Measurements from ENCODE around the gene SLC9A3.

SLC9A3 gene

DNA sequence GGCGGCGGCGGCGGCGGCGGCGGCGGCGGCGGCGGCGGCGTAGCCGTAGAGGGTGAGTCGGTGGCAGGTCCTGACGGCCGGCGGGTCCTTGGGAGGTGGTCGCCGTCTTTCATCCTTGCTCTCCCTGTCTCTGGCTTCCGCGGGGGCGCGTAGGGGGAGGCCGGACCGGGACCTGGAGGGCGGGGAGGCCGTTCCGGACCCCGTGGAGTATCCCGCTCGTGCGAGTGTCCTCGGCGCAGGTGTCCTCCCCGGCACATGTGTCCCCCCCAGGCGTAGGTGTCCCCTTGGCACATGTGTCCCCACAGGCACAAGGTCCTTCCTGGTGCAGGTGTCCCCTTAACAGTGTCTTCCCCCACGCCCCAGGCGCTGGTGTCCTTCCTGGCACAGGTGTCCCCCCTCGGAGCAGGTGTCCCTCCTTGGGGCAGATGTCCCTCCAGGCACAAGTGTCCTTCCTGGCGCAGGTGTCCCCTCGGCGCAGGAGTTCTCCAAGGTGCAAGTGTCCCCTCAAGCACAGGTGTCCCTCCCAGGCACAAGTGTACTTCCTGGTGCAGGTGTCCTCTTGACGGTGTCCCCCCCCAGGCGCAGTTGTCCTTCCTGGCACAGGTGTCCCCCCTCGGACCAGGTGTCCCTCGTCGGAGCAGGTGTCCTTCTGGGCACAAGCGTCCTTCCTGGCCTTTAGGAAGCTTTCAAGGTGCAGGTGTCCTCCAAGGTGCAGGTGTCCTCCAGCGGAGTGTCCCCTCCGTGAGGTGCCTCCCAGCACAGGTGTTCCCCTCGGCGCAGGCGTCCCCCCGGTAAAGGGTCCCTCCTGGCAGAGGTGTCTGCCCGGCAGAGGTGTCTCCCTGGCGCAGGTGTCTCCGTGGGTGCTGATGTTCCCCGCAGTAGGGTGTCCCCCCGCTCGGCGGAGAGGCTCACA is 80.8 kb downstream of the SLC9A3 start:
- TF ChIP-seq ZFX (IDR thresholded peaks at IDR 0.05): no peak
- TF ChIP-seq, protein P1, sequence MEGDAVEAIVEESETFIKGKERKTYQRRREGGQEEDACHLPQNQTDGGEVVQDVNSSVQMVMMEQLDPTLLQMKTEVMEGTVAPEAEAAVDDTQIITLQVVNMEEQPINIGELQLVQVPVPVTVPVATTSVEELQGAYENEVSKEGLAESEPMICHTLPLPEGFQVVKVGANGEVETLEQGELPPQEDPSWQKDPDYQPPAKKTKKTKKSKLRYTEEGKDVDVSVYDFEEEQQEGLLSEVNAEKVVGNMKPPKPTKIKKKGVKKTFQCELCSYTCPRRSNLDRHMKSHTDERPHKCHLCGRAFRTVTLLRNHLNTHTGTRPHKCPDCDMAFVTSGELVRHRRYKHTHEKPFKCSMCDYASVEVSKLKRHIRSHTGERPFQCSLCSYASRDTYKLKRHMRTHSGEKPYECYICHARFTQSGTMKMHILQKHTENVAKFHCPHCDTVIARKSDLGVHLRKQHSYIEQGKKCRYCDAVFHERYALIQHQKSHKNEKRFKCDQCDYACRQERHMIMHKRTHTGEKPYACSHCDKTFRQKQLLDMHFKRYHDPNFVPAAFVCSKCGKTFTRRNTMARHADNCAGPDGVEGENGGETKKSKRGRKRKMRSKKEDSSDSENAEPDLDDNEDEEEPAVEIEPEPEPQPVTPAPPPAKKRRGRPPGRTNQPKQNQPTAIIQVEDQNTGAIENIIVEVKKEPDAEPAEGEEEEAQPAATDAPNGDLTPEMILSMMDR (conservative IDR thresholded peaks at IDR 0.05): no peak
- H3K27ac ChIP-seq: peak overlapping the region; percentile 76

DNA sequence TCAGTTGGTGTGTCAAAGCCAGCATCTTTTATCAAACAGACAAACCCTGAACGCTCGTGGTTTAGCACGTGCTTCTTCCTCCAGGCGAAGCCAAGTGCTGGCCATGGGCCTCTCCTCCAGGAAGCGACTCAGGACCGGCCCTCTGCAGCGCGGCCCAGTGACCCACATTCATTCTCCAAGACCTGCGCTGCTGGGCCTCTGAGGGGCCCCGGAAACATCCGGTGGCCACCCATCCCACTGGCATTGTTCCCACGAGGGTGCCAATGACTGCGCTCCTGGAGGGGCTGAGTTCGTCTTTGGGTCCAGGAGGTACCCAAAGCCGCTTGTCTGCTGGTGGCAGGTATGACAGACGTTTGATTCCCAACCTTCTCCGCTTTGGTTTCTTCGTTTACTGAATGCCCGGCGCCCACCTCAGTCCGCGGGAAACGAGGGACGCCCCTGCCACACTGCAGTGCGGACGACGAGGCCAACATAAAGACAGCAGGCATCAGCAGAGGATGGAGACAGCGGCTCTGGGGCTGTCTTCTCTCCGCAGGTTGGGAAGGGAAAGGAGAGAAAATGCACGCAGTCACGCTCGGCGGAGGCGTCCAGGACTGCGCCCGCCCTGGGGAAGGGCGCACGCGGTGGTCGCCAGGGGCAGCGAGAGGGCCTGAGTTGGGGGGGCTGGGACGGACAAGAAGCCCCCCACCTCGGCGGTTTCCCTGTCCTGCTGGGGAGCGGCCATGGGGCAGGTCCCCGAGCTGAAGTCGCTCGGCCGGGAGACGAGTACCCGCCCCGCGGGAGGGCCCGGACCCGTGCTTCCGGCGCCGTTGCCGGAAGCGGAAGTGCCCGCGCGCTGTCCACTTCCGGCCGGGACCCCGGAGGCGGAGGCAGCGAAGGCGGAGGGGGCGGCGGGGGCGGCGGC is 81.7 kb downstream of the SLC9A3 start, which contains the start of gene EXOC3:
TSS of gene EXOC3 (plus strand) at position 842 of the 904 bp plus-strand sequence. CDS start 3,030 bp downstream, outside the sequence.
- TF ChIP-seq ZFX (IDR thresholded peaks at IDR 0.05): 0 out of 2 replicates have a peak, but pooled peaks have one; percentile 13
- TF ChIP-seq, protein P1 (conservative IDR thresholded peaks at IDR 0.05): no peak
- peak within 1 kb of the TSS; percentile 76 for H3K27ac ChIP-seq

DNA sequence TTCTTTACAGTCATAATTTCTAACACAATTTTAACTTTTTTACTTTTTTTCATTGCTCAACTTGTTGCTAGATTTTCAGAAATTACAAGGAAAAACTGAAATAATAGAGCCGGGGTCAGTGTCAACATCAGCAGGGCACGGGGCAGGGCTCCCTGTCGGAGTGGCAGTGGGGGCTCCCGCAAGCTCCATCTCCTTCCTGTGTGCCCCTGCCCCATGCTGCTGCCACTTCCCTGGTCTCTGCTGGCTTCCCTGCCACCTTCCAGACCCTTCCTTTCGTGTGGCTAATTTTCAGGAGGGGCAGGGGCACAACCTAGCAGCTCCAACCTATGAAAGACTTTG is 82.3 kb downstream of the SLC9A3 start:
- TF ChIP-seq, protein P1 (conservative IDR thresholded peaks at IDR 0.05): no peak
- TF ChIP-seq ZFX (IDR thresholded peaks at IDR 0.05): no peak

DNA sequence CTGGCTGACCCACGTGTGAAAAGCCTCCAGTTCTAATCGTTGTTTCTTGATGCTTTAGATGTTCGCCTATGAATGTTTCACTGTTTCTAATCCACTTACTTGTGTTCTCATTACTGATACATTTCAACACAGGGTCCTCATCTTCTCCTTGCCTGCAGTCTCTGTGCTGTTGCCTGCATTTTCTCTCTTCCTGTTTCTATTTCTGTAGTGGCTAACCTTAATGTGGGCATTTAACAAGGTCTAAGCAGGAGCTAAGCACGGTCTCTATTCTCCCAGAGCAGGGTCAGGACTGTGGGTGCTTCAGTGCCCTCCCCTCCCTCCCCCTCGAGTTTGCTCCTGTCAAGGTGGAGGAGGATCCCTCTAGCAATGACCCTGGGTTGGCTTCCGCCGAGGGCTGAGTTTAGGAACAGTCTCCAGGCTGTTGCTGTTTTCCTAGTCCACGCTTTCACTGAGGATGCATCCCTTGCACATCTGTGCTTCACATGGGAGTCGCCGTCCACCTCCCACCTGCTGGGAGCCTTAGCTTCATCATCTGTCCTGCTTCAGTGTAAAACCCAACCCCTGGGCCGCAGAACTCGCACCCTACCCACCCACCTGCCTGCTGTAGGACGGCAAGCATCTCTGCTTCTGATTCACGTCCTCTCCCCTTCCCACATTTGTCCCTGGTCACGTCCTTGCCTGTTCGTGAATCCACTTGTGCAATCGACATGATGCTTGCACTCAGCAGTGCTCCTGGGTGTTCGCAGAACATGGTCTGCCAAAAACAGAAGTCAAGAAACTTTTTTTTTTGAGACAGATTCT is 83.6 kb downstream of the SLC9A3 start:
- no peak overlapping the region for H3K27ac ChIP-seq
- TF ChIP-seq ZFX (IDR thresholded peaks at IDR 0.05): no peak
- TF ChIP-seq, protein P1 (conservative IDR thresholded peaks at IDR 0.05): no peak

More for the DNA sequence above, 82.3 kb downstream of the SLC9A3 start:
- peak overlapping the region; percentile 76 for H3K27ac ChIP-seq

DNA sequence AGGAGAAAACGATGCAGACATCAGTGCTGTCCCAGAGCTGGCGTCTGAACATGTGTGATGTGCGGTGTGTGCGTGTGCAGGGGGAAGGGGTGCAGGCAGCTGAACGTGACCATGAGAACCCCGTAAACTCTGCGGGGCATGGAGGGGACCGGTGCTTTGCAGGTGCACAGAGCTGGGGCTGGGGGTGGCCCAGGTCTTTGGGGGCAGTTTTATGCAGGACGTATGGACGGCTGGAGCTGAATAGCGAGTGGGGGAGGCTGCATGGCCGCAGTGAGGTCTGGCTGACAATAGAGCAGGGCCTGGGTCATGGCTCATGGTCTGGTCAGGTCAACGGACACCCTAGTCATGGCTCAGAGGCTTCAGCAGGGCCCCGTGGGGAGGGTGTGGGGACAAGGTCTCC is 84.6 kb downstream of the SLC9A3 start:
- TF ChIP-seq, protein P1 (conservative IDR thresholded peaks at IDR 0.05): no peak
- TF ChIP-seq ZFX (IDR thresholded peaks at IDR 0.05): no peak
- no peak overlapping the region for H3K27ac ChIP-seq

DNA sequence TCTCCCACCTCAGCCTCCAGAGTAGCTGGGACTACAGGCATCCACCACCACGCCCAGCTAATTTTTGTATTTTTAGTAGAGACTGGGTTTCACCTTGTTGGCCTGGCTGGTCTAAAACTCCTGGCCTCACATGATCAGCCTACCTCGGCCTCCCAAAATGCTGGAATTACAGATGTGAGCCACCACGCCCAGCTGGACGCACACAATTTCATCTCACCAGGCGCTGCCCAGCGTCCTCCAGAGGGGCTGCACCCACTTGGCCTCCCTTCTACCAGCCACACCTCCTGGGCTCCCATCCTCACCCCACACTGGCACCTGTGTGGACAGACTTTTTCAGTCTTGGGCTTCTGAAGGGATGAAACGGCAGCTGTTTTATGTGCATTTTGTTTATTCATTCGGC is 85.1 kb downstream of the SLC9A3 start:
- TF ChIP-seq, protein P1 (conservative IDR thresholded peaks at IDR 0.05): no peak
- TF ChIP-seq ZFX (IDR thresholded peaks at IDR 0.05): no peak
- H3K27ac ChIP-seq: no peak overlapping the region

All from C4-2B (cell line).